WI38 (cell line): Measurements from ENCODE around the gene OPCML.

Experiments
- H3K4me3 ChIP-seq: 2 replicates; pipeline ENCODE4 v1.5.1; 2011; ENCODE audit warnings: low read depth, mild to moderate bottlenecking, control low read depth, low read length
- TF ChIP-seq, protein P1 (sequence below): IDR thresholded peaks from 2 replicates; pipeline ENCODE4 v1.5.1; 2012; ENCODE audit warnings: low read depth, mild to moderate bottlenecking, control low read depth, low read length

The OPCML gene

DNA sequence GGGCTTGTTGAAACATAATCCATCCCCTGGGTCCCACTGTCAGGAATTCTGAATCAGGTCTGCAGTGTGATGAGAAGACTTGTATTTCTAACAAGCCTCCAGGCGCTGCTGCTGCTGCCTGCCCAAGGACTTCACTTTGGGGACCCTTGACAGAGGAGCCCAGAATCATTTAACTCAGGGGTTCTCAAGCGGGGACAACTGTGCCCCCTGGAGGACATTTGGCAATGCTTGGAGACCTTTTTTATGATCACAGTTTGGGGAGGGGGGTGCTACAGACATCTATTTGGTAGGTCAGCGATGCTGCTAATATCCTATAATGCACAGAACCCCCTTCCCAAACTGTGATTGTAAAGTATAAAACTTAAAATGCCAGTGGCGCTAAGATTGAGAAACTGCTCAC is 312.8 kb downstream of the OPCML start:
- TF ChIP-seq, protein P1, sequence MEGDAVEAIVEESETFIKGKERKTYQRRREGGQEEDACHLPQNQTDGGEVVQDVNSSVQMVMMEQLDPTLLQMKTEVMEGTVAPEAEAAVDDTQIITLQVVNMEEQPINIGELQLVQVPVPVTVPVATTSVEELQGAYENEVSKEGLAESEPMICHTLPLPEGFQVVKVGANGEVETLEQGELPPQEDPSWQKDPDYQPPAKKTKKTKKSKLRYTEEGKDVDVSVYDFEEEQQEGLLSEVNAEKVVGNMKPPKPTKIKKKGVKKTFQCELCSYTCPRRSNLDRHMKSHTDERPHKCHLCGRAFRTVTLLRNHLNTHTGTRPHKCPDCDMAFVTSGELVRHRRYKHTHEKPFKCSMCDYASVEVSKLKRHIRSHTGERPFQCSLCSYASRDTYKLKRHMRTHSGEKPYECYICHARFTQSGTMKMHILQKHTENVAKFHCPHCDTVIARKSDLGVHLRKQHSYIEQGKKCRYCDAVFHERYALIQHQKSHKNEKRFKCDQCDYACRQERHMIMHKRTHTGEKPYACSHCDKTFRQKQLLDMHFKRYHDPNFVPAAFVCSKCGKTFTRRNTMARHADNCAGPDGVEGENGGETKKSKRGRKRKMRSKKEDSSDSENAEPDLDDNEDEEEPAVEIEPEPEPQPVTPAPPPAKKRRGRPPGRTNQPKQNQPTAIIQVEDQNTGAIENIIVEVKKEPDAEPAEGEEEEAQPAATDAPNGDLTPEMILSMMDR: no peak
- H3K4me3 ChIP-seq: no peak overlapping the region

DNA sequence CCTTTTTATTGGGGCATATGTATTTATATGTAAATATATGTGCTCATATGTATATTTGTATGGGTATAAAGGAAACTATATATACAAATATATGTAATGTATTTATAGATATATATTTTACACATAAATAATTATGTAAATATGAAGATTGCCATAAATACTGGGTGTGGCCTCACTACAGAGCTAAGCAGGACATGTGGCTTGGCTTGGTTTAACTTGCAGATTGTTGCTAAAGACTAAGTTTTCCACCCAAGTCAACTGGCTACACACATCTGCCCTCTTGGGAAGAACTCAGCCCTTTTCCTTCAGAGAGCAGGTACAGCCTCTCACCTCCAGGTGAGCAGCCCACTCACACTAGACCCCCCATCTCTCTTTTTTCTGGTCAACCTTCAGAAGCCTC is 315.5 kb downstream of the OPCML start:
- no peak overlapping the region for H3K4me3 ChIP-seq
- TF ChIP-seq, protein P1: no peak

DNA sequence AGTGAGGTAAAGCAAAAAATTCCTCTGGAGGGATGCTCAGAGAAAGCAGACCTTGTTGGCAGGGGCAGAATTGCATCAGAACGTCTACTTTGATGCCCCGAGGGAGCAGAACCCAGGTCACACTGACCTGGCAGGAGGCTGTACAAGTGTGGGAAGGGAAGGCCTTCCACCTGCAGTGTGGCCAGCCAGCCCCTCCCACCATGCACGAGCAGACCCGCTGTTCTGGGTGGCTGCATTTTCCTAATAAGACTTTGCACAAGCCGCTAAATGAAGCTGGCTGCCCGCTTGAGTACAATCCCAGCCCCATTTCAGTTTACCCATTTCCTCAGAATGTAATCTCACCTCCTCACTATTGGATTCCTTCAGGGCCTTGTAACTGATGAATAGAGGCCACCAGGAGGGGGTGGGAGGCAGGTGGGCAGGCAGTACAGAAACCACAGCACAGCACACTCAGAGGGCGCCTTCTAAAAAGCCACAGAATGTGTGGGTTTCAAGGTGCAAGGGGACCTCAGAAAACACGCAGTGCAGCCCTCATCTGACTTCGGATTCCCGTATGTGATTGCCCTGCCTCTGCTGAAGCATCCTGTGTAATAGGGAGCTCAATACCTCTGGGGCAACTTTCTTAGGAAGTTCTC is 316.6 kb downstream of the OPCML start:
- TF ChIP-seq, protein P1: no peak
- no peak overlapping the region for H3K4me3 ChIP-seq

- TF ChIP-seq, protein P1: no peak
- no peak overlapping the region for H3K4me3 ChIP-seq
Measured at GRCh38 chr11:133214646-133215045, 317.7 kb downstream of the OPCML start.

- TF ChIP-seq, protein P1: no peak
- H3K4me3 ChIP-seq: no peak overlapping the region
Measured at GRCh38 chr11:133212201-133212600, 320.1 kb downstream of the OPCML start.

DNA sequence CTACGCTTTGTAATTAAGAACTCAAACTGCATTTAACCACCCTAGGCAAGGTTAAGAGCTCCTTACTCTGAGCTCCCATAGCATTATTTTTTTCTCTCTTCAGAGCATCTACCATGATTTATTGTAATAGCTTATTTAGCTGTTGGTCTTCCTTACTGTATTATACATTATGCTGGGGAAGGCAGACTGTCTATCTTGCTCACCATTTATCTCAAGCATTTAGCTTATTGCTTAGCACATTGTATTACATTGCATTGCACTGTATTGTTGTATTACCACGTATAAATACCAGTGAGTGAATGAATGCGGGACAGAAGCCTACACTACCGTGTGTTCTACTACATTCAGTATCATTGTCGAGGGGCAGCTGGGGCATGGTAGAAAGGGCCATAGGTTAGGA is 324.3 kb downstream of the OPCML start:
- H3K4me3 ChIP-seq: no peak overlapping the region
- TF ChIP-seq, protein P1: no peak

DNA sequence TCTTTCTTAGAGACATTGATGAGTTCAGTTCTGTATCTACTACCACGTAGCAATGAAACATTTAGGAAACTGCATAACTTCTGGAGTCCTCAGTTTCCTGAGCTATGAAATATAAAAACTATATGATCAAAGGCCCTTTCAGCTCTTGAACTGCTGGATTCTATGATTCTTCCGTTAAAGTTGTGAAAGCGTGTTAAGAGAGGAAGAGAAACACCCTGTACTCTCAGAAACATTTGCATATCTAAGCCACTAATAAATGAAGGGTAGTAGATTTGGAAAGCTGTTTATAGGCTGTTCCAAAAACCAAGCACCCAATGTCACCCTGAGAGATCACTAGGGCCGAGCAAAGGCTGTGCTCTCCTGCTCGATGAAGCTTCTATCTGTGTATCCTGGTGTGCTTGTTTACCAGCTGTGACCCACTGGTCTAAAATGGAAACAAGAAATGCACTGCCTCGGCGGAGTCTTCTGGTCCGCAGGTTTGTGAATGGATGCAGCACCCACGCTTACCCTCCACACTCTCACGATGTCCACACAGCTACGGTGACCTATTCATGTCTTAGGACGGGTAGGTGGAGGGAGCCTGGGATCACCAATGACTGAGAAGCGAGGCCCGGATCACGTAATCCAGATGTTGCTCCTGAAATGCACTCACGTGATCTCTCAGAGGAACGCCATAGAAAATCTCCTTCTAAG is 325.8 kb downstream of the OPCML start:
- TF ChIP-seq, protein P1: no peak
- no peak overlapping the region for H3K4me3 ChIP-seq
